Pancreas (tissue), 10 donors: ENCODE results near the gene KCNH6. TPM values are rescaled to one million over a fixed set of nuclear protein-coding genes. Genes with fewer than 3 reads are reported as not detected.

ENCODE experiments used
- ATAC-seq, 4 donors: fragments of 200-7000 bp; cut with Tn5 transposase; one replicate each; pipeline versions ENCODE4 v1.8.0 to v1.9.1; 2020; ENCODE audit warnings: mild to moderate bottlenecking in 4 of 4, moderate library complexity in 4 of 4
- DNase-seq, 6 donors: peaks; one replicate each; pipeline ENCODE4 v3.0.0-alpha.2; 2020
- FAIRE-seq: peaks from 2 replicates; lab custom pipeline; 2012; peaks lifted over from hg19 to GRCh38; lab: Jason Lieb, UNC
- H3K27ac ChIP-seq, 4 donors: fragments of 200-600 bp; sonication (generic); 1 replicate in 3 of 4; 2 replicates in 1 of 4; pipeline versions ENCODE4 v1.5.0 to v1.8.0; 2020
- H3K27me3 ChIP-seq, 4 donors: fragments of 200-600 bp; one replicate each; pipeline ENCODE4 v1.8.0; 2021
- H3K36me3 ChIP-seq, 3 donors: fragments of 200-600 bp; sonication (generic) in 1 of 3; one replicate each; pipeline versions ENCODE4 v1.5.0 to v1.8.0; 2020 to 2021
- H3K4me1 ChIP-seq, 3 donors: fragments of 200-600 bp; one replicate each; pipeline ENCODE4 v1.8.0; 2021
- H3K4me3 ChIP-seq, 4 donors: fragments of 200-600 bp; sonication (generic) in 2 of 4; one replicate each; pipeline versions ENCODE4 v1.5.0 to v1.8.0; 2020 to 2021
- H3K9me3 ChIP-seq, 4 donors: fragments of 200-600 bp; one replicate each; pipeline ENCODE4 v1.8.0; 2021
- WGBS, 2 donors: extraction: QIAGEN DNeasy Blood & Tissue Kit; methylation state at CpG; one replicate each; pipeline ENCODE4 v1.1.7; 2013; 5-methylcytosine and 5-hydroxymethylcytosine counted together
- intact Hi-C, 3 donors: fragments of 100-400 bp; cut with DNase I; formaldehyde crosslinking; loops; one replicate each; pipeline versions ENCODE4 v1.11.1 to v1.14.2; 2022
- polyA plus RNA-seq, 2 donors: library from polyadenylated mRNA; stranded (reverse); fragments of 200-250 nt; gene quantifications; one replicate each; pipeline ENCODE4 v1.2.3, GENCODE V29; 2013
- total RNA-seq, 6 donors: library from RNA; stranded (reverse); fragmentation: NEBNext Ultra II Directional in 4 of 6; extraction: Animal tissue kit (Norgen Biotek cat#: 25700) in 4 of 6; gene quantifications; one replicate each; pipeline versions ENCODE4 v1.2.1 to v1.2.4, GENCODE V29; 2021 to 2023
- TF ChIP-seq, protein P1 (sequence below), 4 donors: fragments of 200-600 bp; sonication (generic) in 3 of 4; IDR thresholded peaks; one replicate each; pipeline versions ENCODE4 v1.5.0 to v1.8.0; 2021; ENCODE audit warnings: antibody characterized with exemption in 4 of 4
- donor health status: healthy with polysubstance abuse.
- donor health status: DM: no; HTN: no; CAD: no; lungs with moderate emphysema.
- donor health status: DM: no; HTN: no; CAD: no.
- donor health status: control.
- donor health status: control.
- donor health status: Bipolar disorder and iron deficiency.
- donor health status: DM: yes; HTN: yes; CAD: no.
- donor health status: DM: no; HTN: no; CAD: no.
- donor health status: DM: no; HTN: no; CAD: no.
- donor health status: DM: yes; HTN: yes; CAD: no.

KCNH6 gene
- total and polyA plus RNA-seq, 8 donors = 0.35 to 12.5 (median 0.95) TPM

- Histone ChIP-seq H3K4me3 (no peak overlapping the region), H3K27me3 (no peaks in the 10 kb centered on the region), H3K27ac (no peak overlapping the region), H3K4me1 (no peaks in the 10 kb centered on the region), H3K9me3 (no peaks in the 10 kb centered on the region), H3K36me3 (no peaks in the 10 kb centered on the region)
- no peak for FAIRE-seq
- intact Hi-C loops = no loop called here
- WGBS, 2 donors = 83 to 86% methylated on average over 13 of the region's 13 CpGs
- no peak for ATAC-seq
- TF ChIP-seq, protein P1, sequence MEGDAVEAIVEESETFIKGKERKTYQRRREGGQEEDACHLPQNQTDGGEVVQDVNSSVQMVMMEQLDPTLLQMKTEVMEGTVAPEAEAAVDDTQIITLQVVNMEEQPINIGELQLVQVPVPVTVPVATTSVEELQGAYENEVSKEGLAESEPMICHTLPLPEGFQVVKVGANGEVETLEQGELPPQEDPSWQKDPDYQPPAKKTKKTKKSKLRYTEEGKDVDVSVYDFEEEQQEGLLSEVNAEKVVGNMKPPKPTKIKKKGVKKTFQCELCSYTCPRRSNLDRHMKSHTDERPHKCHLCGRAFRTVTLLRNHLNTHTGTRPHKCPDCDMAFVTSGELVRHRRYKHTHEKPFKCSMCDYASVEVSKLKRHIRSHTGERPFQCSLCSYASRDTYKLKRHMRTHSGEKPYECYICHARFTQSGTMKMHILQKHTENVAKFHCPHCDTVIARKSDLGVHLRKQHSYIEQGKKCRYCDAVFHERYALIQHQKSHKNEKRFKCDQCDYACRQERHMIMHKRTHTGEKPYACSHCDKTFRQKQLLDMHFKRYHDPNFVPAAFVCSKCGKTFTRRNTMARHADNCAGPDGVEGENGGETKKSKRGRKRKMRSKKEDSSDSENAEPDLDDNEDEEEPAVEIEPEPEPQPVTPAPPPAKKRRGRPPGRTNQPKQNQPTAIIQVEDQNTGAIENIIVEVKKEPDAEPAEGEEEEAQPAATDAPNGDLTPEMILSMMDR (IDR thresholded peaks at IDR 0.05) = no peak
- DNase-seq = peak in 2 of 6 donors; percentile 11 to 64
These were observed 21.5 kb downstream of the KCNH6 start for GRCh38 chr17:63544467-63545301.

- intact Hi-C loops = no loop called here
- peak in 1 of 6 donors; percentile 4 for DNase-seq
These were observed 23.3 kb downstream of the KCNH6 start for GRCh38 chr17:63546308-63547082.

GRCh38 chr17:63547083-63547523, 23.9 kb downstream of the KCNH6 start:
- FAIRE-seq (no peak), DNase-seq (no peak), ATAC-seq (no peak)
- Histone ChIP-seq H3K27me3 (no peaks in the 10 kb centered on the region), H3K36me3 (no peaks in the 10 kb centered on the region), H3K4me1 (peaks cover 0 to 2% (median 0%) of the 10 kb centered on the region in 3 donors), H3K9me3 (no peaks in the 10 kb centered on the region), H3K4me3 (no peak overlapping the region), H3K27ac (no peak overlapping the region)
- TF ChIP-seq, protein P1 (IDR thresholded peaks at IDR 0.05) = no peak
- intact Hi-C loops = no loop called here
- 55 to 65% methylated on average over 5 of the region's 5 CpGs for WGBS, 2 donors

More at GRCh38 chr17:63546308-63547082, 23.3 kb downstream of the KCNH6 start:
- TF ChIP-seq, protein P1 (IDR thresholded peaks at IDR 0.05) = no peak
- H3K4me1 ChIP-seq = no peaks in the 10 kb centered on the region
- no peak for ATAC-seq
- no peaks in the 10 kb centered on the region for H3K36me3 ChIP-seq
- FAIRE-seq = no peak
- H3K27me3 ChIP-seq = no peaks in the 10 kb centered on the region
- 82 to 85% methylated on average over 9 of the region's 9 CpGs for WGBS, 2 donors
- no peaks in the 10 kb centered on the region for H3K9me3 ChIP-seq
- no peak overlapping the region for H3K4me3 ChIP-seq
- H3K27ac ChIP-seq = no peak overlapping the region

DNA sequence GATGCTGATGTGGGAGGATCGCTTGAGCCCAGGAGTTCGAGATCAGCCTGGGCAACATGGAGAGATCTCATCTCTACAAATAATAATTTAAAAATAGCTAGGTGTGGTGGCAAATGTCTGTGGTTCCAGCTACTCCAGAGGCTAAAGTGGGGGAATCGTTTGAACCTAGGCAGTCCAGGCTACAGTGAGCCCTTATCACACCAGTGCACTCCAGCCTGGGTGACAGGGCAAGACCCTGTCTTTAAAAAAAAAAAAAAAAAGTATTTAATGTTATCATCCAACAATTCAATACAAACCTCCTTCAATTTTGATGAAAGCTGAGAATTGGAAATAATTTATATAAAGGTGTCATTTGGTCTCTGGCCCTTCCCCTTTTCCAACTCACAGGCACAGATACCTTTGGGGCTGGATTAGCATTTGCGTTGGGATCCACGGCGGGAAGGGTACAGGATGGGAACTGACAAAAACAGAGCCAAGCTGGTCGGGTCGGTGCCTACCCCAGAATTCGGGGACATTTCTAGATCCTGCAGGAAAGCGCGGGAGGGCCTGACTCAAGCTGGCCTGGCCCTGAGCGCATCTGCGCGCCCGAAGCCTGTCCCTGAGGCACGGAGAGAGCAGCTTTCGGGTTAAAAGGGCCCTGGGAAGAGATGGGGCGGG, 26.3 kb downstream of the KCNH6 start:
- DNase-seq (peak in 3 of 6 donors; percentile 16 to 69 (median 32)), ATAC-seq (peak in 3 of 4 donors; percentile 12 to 26 (median 13)), FAIRE-seq (no peak)
- H3K27ac ChIP-seq = peak overlapping the region; percentile 70 to 94 (median 82)
- 15 to 19% methylated on average over 18 of the region's 18 CpGs for WGBS, 2 donors
- no peaks in the 10 kb centered on the region for H3K9me3 ChIP-seq
- H3K36me3 ChIP-seq = no peaks in the 10 kb centered on the region
- intact Hi-C loops = no loop called here
- no peaks in the 10 kb centered on the region for H3K27me3 ChIP-seq
- TF ChIP-seq, protein P1 (IDR thresholded peaks at IDR 0.05) = no peak
- H3K4me3 ChIP-seq = peak overlapping the region; percentile 37 to 95 (median 67)
- peaks cover 0 to 17% (median 8%) of the 10 kb centered on the region in 3 donors for H3K4me1 ChIP-seq
